Right kidney (tissue), 1 donor: Measurements from ENCODE around the gene NDC1.
A peak's percentile ranks its signal among the peaks of the same experiment; 100 is the strongest.
"Not testable (repeated sequence)": the region's sequence is repeated elsewhere in the genome, so short reads cannot be mapped to it uniquely, and the experiment has no call there.

Experiments
- DNase-seq: peaks from one replicate; pipeline ENCODE4 v3.0.0-alpha.2; 2016

Gene NDC1

DNA sequence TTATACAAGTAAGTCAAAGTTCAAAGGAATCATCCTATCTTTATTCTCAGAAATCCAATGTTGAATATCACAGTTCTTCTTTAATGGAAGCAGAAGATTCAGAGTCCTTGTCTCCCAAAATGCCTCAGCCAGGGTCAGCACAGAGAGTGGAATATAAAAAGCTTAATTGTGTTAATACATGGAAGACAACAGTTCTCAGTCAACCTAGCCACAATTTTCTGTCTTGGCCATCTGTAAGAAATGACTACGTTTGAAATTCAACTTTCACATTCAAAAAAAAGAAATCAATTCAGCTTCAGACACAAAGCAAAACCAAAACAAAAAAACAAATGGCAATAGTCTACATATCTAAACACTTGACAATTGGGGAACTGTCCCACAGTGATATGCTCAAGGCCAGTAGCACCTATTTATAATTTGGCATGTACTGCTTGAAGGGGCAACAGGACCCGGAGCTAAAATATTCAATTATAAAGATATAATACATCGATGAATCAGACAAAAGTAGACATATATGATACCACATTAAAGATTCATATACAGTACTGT lies 71.8 kb downstream of the NDC1 start:
- no peak for DNase-seq

DNA sequence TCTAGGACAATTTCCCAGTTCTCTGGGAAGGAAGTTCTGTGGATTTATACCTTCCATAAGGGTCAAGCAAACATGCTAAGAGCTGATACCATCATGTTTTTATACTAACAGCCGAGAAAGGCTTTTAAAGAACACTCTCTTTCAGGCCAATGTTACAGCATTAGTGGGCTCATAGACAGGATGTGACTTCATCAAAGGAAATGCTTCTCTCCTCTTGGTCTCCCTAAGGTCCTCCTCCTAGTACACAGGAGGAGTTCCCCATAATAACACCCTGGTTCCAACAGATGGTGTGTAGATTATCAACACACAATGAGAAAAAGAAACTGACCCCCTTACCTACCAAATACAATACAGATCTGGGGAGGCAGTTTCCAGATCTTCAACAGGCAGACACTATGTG lies 72.4 kb downstream of the NDC1 start:
- no peak for DNase-seq

DNA sequence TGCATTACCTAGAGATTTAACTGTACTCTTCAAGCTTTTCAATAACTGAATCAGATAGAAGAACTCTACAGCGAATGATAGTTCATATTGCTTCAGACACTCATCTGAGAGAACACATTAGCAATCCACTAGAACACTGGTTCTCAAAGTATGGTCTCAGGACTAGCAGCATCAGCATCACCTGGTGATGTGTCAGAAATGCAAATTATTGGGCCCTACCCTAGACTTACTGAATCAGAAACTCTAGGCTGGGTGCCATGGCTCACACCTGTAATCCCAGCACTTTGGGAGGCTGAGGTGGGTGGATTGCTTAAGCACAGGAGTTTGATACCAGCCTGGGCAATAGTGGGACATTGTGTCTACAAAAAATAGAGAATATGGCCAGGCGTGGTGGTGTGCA lies 74.2 kb downstream of the NDC1 start:
- DNase-seq: no peak

DNA sequence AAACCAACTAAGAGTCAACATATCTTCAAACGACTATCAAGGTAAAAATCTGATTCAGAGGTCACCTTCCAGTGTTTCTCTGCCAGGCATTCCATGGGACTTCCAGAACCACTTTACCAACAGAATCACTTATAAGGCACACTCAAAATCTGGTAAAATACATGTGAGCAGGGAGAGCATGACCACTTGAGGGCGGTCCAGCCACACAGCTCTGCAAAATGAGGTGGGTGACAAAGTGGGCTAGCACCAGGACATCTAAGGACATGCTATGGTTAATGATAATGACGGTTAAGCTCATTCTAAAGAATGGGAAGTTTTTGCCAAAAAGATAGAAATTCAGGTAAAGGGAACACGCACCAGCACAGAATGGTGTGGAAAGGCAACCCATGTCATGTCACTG lies 74.6 kb downstream of the NDC1 start:
- no peak for DNase-seq

DNA sequence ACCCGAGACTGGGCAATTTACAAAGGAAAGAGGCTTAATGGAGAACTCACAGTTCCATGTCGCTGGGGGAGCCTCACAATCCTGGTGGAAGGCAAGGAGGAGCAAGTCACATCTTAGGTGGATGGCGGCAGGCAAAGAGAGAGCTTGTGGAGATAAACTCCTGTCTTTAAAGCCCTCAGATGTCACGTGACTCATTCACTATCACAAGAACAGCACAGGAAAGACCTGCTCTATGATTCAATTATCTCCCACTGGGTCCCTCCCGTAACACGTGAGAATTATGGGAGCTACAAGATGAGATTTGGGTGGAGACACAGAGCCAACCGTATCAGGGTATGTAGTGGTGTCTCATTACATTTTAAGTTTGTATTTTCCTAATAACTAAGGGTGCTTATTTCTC lies 77.6 kb downstream of the NDC1 start:
- DNase-seq: not testable (repeated sequence)

DNA sequence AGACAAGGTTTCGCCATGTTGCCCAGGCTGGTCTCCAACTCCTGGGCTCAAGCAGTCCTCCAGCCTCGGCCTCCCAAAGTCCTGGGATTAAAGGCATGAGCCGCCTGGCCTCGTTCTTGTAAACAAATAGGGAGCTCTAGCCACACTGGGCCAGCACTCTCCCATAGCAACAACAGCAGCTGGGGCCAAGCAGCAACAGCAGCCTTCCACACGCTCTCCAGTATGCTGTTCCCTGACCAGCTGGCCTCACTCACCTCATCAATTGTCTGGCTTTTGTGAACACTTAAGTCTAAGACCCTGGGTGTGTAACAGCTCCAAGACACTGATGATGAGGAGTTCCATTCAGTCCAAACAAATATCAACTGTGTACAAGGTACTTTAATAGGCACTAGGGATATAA lies 82.2 kb downstream of the NDC1 start:
- DNase-seq: no peak

DNA sequence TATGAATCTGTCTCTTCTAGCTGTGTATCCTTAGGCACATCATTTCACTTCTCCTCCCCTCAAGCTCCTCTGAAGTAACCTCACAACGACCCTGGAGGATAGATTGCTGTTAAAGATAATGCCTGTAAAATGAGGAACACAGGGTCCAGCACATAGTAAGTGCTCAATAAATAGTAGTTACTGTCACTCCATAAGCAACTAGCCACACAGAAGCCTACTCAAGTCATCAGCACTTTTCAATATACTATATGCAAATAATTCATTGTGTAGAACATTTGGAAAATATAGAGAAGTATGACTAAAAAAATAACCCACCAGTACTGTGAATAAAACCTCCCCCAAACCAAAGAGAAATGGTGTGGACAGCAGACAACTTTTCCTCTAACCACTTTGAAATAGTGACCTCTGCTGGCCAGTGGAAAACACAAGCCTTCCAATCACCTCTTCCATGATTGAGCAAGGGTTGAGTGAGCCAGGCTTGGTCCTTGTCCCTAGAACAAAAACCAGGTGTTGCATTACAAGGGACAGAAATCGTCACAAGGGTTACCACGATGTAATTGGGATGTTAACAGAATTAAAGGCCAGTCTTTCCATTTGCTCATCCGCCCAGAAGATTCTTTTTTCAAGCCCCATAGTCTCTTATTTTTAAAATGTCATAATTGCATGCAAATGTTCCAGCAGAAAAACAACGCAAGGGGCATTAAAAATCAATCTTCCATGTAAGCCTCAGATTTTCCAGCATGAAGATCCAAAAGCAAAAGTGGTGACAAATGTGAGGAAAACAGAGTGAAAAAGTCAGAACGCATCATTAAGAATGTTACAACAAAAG lies 83.4 kb downstream of the NDC1 start:
- DNase-seq: peak; percentile 22

DNA sequence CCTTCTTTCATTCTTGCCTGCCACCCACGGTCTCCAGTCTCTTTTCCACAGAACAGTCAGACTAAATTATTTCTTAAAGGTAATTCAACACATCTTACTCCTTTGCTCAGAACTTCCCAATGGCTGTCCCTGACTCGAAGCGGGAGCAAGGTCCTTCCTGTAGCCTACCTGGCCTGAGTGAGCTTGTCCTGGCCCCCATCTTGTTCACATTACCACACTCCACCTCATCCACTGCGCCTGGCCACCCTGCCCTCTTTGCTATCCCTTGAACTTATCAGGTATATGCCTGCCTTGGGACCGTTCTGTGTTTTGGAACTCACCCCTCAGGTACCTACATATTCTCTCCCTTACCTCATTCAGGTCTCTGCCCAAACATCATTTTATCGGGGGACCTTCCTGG lies 85.8 kb downstream of the NDC1 start:
- no peak for DNase-seq

DNA sequence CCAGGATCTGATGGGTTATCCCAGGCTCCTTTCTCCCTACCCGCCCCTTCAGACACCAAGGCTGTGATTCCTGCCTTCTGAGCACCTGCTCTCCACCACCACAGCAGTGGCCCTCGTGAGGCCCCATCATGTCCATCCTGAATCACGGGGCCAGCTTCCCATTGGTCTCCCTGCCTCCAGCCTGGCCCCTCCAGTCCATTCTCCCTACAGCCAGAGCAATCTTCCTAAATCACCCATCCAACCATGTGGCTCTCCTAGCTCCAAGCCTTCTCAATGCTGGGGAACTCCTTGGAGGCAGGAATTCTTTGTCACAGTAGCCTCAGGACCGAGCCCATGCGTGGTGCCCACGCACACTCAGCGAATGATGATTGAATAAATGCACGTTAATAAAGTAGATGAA lies 90.3 kb downstream of the NDC1 start:
- DNase-seq: no peak

DNA sequence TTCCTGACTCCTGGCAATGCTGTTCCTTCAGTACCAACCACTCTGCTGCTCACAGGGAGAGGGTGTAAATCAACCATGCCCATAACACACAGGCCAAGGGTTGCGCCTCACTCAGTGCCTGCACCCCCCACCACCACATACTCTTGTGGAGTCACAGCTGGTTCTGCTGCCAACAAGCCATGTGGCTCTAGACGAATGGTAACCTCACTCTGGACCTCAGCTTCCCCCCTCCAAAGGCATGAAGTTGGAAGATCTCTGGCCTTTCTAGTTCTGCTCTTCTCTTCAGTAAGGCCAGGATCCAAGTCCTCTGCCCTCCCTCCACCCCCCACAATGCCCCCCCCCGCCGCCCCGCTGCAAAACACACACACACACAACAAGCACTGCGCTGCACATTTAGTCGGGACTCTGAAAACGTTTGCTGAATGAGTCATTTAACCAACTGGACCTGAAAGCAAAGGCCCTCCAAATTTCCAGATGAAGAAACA lies 97.4 kb downstream of the NDC1 start:
- DNase-seq: no peak

DNA sequence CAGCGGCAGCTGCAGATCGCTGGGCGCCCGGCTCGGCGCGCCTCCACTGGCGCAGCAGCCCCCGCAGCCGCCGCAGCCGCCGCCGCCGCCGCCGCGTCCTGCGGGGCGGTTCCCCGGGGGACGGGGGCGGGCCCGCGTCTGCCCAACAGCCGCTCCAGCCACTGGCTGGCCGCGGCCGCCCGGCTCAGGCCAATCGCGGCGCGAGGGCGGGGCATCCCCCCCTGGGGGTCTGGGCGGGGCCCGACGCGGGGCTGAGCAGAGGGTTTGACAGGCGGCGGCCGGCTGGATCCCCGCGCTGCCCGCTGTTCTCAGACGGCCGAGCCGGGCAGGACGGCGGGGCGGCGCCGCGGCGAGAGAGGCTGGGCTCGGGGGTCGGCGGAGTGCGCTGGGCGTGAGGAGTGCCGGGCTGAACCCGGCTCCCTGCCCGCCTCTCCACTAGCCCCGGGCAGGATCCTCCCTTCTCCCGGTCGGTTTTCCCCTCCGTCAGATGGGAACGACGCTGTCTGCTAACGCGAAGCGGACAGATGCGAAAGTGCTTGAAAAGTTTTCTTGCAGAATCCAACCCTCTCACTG lies 98.9 kb downstream of the NDC1 start, which contains the start of gene GLIS1:
Gene GLIS1, minus strand, starts transcription at position 56 of the 573 bp plus-strand sequence. CDS start 1,100 bp downstream, outside the sequence.
- DNase-seq: peak; percentile 87

DNA sequence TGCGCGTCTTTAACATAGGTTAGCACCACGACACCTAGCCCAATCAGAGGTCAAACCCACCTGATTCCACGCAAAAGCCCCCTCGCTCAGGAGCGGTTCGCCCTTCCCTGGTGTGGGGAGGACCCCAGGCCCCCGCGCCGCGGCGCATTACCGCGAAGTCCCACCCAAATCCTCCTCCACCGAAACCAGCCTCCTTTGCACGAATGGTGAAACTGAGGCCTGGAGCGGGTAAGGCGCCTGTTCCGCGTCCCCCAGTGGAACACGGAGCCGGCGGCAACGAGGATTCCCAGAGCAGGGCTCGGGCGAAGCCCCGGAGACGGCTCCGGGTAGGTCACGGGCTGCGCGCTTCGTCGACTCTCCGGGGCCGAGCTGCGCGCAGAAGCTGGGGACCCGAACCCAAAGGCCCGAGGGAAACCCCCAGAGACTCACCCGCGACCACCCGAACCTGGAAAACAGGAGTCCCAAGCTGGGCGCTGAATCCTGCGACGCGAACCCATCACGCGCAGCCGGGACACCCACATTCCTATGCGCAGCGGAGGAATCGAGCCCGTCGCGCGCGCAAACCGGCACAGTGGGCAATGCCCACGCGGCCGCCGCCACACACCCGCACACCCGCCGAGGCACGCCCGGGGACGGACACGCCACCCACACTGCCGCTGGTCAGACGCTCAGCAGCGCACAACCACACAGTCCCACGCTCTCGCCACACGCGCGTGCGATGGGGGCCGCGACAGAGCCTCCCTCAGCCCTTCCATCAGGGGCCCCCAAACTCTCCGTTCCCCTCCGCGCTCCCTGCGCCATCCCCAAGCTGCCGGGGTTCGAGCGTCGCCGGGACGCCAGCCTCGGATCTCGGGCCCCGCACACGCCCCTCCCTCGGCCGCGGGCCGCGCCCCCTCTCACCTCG lies 99.6 kb downstream of the NDC1 start:
- DNase-seq: peak; percentile 72

DNA sequence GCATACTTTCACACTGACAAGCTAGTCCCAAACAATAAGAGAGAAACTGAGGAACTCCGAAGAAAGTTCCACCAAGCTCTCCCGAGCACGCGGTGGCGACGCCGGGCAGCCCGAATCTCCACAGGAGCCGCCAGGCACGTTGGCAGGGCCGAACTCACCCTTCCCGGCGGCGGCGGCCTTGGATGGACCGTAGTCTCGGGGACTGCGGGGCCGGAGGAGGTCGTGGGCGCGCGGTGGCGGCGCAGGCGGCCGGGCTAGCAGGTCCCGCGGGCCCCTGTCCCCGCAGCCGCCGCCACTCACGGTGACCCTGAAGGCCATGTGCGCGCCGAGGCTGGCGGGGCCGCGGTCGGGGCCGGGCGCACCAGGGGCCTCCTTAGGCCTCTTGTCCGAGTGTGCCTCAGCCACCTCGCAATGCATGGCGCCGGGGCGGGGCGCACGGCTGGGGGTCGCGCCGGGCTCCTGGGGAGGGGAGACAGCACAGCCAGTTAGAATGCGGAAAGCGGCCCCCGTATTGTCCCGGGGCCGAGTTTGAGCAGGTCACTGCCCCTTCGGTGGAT lies 100.4 kb downstream of the NDC1 start:
- peak; percentile 64 for DNase-seq

DNA sequence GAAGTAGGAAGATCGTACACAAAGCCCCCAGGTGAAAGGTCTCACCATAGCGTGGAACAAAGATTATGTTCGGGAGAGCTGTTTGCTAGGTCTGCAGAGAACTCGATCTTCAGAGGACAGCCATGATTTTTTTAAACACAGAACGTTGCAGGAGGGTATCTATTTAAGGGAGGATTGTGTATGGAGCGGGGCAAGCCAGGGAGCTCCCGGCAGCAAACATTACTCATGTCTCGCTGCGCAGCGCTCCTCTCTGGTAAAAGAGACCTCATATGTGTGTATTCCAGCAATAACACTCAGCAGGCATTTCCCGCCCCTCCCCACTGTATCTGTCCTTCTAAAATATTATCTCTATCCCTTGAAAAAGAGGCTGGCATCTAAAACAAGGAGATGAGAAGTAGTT lies 101.8 kb downstream of the NDC1 start:
- DNase-seq: no peak

DNA sequence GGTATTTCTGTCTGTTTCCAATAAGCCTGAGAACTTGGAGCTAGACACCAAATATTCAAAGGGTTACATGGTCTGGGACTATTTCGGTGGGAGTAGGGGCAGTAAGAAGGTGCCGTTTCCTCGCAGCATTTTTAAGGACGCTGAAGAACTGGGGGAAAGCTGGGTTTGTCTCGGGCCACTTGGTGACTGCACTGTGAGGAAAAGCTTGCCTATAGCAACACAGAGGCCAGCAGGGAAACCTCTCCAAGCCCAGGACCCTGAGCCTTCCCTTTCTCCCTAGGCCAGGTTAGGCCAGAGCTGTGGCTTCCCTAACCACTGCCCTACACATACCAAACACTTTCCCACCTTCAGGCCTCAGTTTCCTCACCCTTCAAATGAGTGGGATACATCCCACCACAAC lies 102.4 kb downstream of the NDC1 start:
- no peak for DNase-seq

DNA sequence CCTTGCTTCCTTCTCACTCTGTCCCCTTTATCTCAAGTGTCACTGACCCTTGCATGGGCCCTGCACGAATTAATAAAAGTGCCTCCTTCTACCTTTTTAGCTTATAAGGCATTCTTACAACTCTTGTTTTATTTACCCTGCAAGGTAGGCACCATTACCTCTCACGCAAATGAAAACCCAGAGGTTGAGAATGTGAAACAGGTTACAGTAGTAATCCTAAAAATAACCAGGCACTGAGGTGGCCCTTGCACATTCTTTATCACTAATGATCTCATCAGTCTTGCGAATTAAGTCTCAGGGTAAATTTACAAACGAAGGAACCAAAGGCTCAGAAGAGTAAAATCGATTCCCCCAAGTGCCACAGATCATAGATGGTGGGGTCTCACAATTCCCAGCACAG lies 102.8 kb downstream of the NDC1 start:
- DNase-seq: no peak

DNA sequence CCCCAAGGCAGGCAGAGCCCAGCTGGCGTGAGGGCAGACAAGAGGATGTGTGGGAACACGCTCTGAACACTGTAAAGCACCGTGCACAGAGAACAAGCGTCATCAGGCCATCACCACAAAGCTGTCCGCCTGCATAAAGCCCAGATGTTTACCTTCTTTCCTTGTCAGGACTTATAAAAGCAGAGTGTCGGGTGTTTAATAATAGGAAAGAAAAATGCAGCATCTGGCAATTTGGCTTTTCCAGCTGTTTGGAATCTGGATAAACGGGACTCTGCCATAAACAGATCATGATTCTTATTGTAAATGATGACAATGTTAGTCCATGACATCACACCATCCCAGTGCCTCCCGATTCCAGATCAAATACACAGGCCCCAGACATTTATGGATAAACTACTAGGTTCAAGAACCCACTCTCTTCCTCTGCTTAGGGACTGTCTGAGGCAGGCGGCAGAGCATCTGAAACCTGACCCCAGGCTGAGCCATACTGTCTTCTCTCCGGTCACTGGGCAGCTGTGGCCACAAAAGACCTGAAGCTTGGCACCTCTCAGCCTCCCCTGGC lies 103.4 kb downstream of the NDC1 start:
- DNase-seq: no peak

DNA sequence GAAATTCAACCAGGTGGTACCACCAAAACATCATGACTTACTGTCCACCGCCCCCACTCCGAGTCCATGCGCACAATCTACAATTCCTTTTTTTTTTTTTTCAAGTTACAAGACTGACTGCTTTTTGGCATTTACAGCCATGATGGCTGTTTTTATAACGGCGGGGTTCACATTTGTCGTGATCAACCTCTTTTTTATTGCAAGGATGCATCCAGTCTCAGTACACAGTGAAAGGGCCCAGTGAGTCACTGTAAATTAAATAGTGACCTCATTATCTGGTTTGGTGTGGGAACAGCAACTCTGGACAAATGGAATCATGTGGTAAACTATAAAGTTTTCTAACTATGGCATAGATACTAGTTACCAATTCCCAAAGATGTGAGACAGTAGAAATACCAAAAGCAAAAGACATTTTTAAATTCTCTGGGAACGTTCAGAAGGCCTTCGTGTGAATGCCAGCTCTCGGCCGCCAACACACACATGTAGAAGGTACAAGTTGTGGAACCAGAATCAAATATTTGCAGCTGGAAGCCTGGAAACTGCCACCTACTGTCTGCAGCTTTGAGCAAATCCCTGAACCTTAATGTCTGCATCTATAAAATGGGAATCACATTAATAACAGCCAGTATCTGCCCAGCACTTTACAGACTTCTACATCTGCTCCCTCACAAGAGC lies 104.0 kb downstream of the NDC1 start:
- no peak for DNase-seq

DNA sequence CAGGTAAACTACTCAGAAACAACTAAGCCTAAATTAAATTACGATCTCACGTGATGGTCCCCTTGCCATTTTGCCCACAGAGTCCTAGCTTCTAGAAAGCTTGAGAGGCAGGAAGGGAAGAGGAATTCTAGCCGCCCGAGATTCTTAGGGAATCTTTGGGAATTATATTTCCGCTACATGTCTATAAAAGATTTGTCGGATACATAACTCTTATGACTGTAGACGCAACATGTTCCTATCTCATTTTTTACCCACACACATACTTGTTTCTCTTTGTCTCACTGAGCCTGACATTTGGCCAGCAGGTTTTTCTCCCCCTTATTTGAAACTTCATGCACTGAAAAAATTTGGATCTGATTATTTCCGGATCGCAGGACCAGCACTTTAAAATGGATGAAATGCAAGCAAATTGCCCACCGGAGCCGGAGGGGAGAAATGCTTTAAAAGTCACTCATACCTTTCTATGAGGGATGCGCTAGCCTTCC lies 104.6 kb downstream of the NDC1 start:
- DNase-seq: no peak

DNA sequence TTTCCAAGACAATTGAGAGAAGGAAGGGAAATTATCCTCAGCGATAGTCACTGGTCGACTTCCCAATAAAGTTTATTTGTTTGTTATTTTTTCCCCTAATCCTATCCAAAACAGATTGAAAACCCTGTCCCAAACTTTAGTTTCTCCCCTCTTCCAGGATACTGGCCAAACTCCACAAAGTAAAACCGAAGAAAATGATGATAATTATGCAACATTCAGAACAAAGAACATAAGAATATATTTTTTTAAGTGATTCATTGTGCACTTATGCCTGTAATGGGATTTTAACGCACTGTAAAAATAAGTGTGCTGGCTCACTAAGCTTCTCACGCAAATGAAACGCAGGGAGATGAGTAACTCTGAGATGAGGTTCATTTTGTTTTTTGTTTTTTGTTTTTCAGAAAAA lies 105.2 kb downstream of the NDC1 start:
- no peak for DNase-seq

DNA sequence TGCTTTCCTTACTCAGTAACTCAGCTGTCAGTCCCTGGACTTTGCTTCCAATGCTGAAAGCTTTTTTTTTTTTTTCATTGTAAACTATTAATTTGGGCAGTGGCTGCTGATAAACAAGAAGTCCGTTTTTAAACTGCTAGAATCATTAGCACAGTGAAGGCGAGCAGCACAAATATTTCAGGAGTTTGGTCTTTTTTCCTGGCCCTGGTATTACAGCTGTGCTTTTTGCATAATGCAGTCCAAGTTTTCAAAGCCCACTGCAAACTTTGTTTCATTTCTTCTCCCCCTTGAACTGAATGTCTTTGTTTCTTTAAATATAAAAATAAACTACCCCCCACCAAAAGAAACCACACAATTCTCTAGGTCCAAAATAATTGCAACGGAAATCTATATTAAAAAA lies 105.7 kb downstream of the NDC1 start:
- no peak for DNase-seq
